Muscle layer of colon (tissue), 2 donors: ENCODE data around the gene C1QC.

ENCODE experiments used
- H3K27ac ChIP-seq: one replicate; pipeline ENCODE4 v1.7.0; 2013; ENCODE audit warnings: low read depth, mild to moderate bottlenecking, low read length, moderate library complexity
- H3K27me3 ChIP-seq, 2 donors: one replicate each; pipeline ENCODE4 v1.7.0; 2013; ENCODE audit warnings: low read length in 2 of 2, mild to moderate bottlenecking in 2 of 2; ENCODE audit not compliant: insufficient read depth in 2 of 2, control insufficient read depth in 1 of 2
- H3K36me3 ChIP-seq: one replicate; pipeline ENCODE4 v1.7.0; 2013; ENCODE audit warnings: mild to moderate bottlenecking, low read length; ENCODE audit not compliant: insufficient read depth
- H3K4me1 ChIP-seq: one replicate; pipeline ENCODE4 v1.7.0; 2013; ENCODE audit warnings: mild to moderate bottlenecking, low read length; ENCODE audit not compliant: insufficient read depth
- H3K4me3 ChIP-seq, 2 donors: one replicate each; pipeline ENCODE4 v1.7.0; 2013; ENCODE audit warnings: low read length in 2 of 2, low read depth in 1 of 2, mild to moderate bottlenecking in 1 of 2, moderate library complexity in 1 of 2
- H3K9ac ChIP-seq: one replicate; pipeline ENCODE4 v1.7.0; 2013; ENCODE audit warnings: low read length
- H3K9me3 ChIP-seq: one replicate; pipeline ENCODE4 v1.7.0; 2013; ENCODE audit warnings: mild to moderate bottlenecking, low read length
- donor health status: abdominal sarcoma.
- donor health status: Adenocarcinoma of cecum.

Gene C1QC

DNA sequence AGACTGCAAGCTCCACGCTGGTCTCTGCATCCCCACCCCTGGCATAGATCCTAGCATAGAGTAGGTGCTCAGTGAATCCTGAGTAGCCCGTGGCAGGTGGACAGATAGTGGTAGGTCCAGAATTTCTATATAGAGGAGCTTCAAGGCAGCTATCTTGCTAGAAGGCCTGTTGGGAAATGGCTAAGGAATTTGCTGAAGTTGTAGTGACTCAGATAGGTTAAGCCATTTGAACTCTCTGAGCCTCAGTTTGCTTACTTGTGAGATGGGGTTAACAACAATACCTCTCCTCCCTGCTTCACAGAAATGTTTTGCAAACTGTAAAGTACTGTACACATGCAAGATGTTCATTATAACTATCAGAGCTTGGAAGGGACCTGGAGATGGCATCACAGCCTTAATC is 43.8 kb downstream of the C1QC start:
- no peak overlapping the region for H3K27ac ChIP-seq
- H3K4me1 ChIP-seq, result peaks cover 5% of the 10 kb centered on the region
- no peaks in the 10 kb centered on the region for H3K36me3 ChIP-seq
- H3K4me3 ChIP-seq, result no peak overlapping the region
- no peaks in the 10 kb centered on the region for H3K9me3 ChIP-seq
- H3K27me3 ChIP-seq, result peaks cover 5 to 11% of the 10 kb centered on the region in 2 donors
- H3K9ac ChIP-seq, result no peak overlapping the region

DNA sequence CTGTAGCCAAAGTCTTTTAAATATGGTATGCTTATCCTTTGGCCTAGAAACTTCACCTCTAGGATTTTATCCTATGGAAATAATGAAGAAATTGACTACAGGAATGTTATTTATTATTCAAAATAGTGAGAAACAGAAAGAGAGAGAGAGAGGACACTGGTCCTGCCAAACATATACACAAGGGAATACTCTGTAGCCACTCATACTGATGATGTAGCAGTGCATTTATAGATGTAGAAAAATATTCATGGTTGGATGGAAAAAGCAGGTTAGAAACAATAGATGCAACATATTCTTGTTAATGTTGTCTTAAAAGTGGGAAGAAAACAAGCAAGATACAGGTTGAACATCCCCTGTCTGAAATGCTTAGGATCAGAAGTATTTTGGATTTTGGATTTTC is 45.0 kb downstream of the C1QC start:
- H3K36me3 ChIP-seq, result no peaks in the 10 kb centered on the region
- no peaks in the 10 kb centered on the region for H3K9me3 ChIP-seq
- H3K27me3 ChIP-seq, result peaks cover 5 to 11% of the 10 kb centered on the region in 2 donors
- H3K4me1 ChIP-seq, result peaks cover 5% of the 10 kb centered on the region
- no peak overlapping the region for H3K4me3 ChIP-seq
- no peak overlapping the region for H3K27ac ChIP-seq
- no peak overlapping the region for H3K9ac ChIP-seq

DNA sequence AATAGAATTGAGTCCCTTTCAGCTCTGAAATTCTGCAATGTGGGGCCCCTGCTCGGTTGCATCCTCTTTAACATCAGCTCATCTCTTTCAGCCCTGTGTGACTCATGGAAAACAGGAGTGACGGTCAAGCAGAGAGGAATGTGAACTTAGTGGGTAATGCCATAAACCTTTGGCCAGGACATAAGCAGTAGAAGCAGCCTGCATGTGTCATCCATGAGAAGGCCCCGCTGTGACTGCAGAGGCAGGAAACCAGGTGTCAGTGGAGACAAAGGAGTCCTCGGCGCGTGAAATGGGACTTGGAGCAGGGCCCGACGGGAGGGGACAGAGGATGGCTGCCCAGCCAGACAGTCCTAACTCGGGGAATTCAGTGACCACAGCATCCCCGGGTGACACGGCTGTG is 46.1 kb downstream of the C1QC start:
- Histone ChIP-seq H3K4me1 (peaks cover 5% of the 10 kb centered on the region), H3K27ac (no peak overlapping the region), H3K4me3 (no peak overlapping the region), H3K36me3 (no peaks in the 10 kb centered on the region), H3K27me3 (peaks cover 5 to 10% of the 10 kb centered on the region in 2 donors), H3K9ac (no peak overlapping the region), H3K9me3 (no peaks in the 10 kb centered on the region)

- Histone ChIP-seq H3K4me1 (no peaks in the 10 kb centered on the region), H3K9me3 (no peaks in the 10 kb centered on the region), H3K27ac (no peak overlapping the region)
Observed at GRCh38 chr1:22691031-22691753, 47.8 kb downstream of the C1QC start.

DNA sequence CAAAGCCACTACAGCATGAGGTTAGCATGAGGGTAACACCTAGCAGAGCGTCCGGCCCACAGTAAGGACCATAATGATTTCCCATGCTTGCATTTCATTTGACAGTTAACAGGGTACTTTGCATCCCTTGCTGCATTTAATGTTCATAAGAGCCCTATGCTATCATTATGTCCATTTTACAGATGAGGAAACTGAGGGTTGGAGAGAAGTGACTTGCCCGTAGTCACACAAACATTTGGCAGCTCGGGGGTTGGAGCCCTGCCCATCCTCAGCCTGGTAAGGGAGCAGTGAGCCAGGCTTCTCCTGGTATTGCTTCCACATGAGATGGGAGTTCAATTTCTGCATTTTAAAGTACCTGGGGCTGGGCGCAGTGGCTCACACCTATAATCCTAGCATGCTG is 50.7 kb downstream of the C1QC start:
- H3K36me3 ChIP-seq, result no peaks in the 10 kb centered on the region
- no peak overlapping the region for H3K27ac ChIP-seq
- no peaks in the 10 kb centered on the region for H3K27me3 ChIP-seq
- H3K9me3 ChIP-seq, result no peaks in the 10 kb centered on the region
- H3K4me1 ChIP-seq, result no peaks in the 10 kb centered on the region
- H3K9ac ChIP-seq, result no peak overlapping the region
- no peak overlapping the region for H3K4me3 ChIP-seq

More at GRCh38 chr1:22691031-22691753, 47.8 kb downstream of the C1QC start:
- no peaks in the 10 kb centered on the region for H3K27me3 ChIP-seq
- H3K36me3 ChIP-seq, result no peaks in the 10 kb centered on the region
- H3K9ac ChIP-seq, result no peak overlapping the region
- H3K4me3 ChIP-seq, result no peak overlapping the region

DNA sequence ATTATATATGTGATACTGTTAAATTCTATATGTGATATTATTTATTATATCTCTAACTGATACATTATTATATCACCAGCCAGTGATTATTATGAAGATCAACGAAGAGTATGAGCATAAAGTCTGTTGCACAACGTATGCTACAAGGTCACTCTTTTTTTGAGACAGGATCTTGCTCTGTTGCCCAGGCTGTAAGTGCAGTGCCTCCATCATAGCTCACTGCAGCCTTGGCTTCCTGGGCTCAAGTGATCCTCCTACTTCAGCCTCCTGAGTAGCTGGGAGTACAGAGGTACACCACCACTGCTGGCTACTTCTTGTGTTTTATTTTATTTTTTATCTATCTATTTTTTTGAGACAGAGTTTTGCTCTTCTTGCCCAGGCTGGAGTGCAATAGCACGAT is 53.2 kb downstream of the C1QC start:
- H3K9ac ChIP-seq, result no peak overlapping the region
- no peak overlapping the region for H3K27ac ChIP-seq
- H3K36me3 ChIP-seq, result no peaks in the 10 kb centered on the region
- H3K27me3 ChIP-seq, result no peaks in the 10 kb centered on the region
- H3K9me3 ChIP-seq, result no peaks in the 10 kb centered on the region
- no peak overlapping the region for H3K4me3 ChIP-seq
- H3K4me1 ChIP-seq, result no peaks in the 10 kb centered on the region
